Right forelimb (tissue), 1 donor: Measurements from ENCODE around the gene SDK1.

Experiments used
- DNase-seq: peaks from one replicate; pipeline ENCODE4 v3.0.0-alpha.2; 2018

The SDK1 gene

GRCh38 chr7:4026941-4027486 is 726.0 kb downstream of the SDK1 start:
- DNase-seq: no peak

- no peak for DNase-seq
Observed at GRCh38 chr7:4028221-4028620, 727.2 kb downstream of the SDK1 start.

DNA sequence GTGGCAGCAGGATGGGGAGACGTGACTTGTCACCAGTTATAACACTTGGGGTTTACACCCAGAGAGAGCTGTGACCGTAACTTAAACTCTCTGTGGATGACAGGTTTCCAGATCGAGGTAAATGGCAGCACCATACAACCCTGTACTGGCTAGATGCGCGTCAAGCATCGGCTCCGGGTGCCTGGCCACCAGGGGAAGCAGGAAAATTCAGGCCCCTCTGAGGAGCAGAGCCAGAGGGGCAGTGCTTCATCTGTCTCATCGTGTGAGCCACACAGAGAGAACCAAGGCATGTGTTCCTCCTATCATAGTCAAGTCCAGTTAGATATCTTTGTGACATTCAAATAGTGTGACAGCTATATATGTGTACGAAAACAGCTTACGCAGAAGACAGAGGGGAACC is 728.9 kb downstream of the SDK1 start:
- DNase-seq: no peak

DNA sequence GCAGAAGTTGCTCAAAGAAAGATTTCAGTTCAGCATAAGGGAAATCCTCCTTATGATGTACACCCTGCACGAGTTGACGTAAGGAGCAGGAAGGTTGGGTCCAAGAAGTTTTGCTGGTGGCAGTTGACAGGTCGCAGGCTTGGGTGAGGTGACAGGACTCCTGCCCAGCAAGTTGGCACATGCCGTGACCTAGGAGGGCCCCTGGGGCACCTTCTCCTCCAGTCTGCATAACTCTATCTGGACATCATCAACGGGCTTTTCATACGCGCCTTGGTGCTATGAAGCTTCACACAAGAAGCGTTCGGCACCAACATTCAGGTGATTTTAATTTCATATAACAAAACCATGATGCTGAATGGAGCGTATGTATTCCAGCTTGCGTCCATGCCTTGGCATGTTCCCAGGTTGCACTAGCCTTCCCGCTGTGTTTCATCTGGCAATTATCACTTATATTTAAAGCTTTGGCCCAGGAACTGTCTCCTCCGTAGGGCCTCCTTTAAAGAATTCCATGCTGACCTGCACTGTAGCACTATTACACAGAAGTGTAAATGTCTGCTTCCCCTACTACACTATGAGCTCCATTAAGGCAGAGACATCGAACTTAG is 729.4 kb downstream of the SDK1 start:
- DNase-seq: no peak

DNA sequence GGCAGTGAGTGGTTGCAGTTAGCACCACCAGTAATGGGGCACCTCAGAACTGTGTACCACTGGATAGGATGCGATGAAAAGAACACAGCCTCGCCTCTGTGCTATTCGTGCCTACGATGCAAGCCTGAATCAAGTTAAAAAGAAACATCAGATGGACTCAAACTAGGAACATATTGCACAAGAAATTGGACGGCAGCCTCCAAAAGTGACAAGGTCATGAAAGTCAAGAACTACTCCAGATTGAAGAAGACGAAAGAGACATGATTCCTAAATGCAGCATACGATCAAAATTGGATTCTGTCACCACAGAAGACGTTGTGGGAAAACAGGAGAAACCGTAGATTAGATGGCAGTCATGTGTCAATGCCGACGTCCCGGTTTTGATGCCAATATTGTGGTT is 732.9 kb downstream of the SDK1 start:
- no peak for DNase-seq

- DNase-seq: no peak
Observed at GRCh38 chr7:4037308-4037707, 736.3 kb downstream of the SDK1 start.

GRCh38 chr7:4037877-4038276 is 736.8 kb downstream of the SDK1 start:
- DNase-seq: no peak

GRCh38 chr7:4040109-4040928 is 739.3 kb downstream of the SDK1 start:
- no peak for DNase-seq

DNA sequence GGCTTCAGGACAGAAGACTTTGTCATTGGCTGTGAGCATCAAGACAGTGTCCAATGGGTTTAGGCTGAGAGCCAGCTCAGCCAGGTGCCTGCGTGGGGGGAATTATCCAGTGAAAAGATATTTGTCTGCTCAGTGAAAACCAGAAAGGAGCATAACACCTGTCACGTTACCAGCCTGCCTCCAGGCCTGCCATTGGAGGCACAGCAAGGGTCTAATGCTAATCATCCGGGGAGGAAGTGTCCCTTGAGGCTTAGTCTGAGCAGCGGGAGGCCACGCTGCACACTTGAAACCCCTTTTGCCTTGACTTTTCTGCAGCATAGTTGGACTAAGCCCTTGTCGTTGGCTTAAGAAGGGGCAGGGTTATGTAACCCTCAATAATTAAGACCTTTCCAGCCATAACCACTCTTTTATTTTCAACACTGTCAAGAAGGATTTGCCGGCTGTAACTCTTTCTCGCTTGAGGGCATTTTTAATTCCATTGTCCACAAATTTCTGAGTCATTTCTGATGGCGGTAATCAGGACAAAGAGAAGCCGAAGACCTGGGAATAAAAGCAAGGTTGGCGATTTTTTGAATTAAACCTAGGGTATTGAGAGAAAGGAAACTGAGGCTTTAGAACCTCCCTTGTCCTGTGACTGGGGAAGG is 741.5 kb downstream of the SDK1 start:
- no peak for DNase-seq

DNA sequence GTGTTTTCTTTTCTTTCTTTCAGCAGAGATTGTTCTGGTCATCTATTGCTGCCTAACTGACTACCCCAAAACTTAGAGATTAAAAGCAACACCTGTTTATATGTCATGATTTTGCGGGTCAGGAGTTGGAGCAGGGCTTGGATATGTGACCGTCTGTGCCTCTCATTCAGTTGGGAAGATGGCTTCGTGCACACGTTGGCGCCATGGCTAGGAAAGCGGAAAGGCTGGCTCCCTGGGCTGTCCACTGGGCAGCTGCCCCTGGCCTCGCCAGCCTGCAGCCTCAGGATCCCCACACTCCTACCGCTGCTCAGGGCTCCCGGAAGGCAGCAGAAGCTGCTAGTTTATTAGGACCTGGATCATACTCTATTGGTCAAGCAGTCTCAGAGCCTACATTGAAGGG is 742.9 kb downstream of the SDK1 start:
- DNase-seq: no peak

- no peak for DNase-seq
Observed at GRCh38 chr7:4045450-4045849, 744.4 kb downstream of the SDK1 start.

DNA sequence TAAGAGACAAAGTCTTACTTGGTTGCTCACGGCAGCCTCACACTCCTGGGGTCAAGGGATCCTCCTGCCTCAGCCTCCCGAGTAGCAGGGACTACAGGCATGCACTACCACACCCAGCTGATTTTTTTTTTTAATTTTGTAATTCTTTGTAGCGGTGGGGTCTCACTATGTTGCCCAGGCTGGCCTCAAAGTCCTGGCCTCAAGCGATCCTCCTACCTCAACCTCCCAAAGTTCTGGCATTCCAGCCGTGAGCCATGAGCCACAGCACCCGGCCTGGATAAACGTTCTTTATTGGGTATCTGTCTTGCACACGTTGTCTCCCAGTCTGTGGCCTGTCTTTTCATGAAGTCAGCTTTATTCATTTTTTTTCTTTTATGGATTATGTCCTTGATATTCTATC is 744.9 kb downstream of the SDK1 start:
- no peak for DNase-seq

DNA sequence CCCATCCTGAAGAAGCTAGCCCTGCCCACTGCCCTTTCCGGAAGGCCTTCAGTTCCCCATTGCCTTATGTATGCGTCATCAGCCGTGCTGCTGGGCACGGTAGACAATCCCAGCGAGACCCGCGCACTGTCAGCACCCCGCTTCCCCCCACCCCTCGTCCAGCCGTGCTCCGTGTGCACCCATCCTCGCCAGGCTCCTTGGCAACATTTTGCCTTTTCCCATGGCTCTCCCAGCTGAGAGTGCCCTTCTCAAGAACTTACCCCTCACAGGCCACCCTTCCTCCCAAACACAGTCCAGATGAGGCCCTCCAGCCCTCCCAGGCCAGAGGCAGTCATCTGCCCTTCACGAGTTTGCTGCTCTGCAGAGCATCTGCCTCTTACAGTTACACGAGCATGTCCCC is 747.3 kb downstream of the SDK1 start:
- no peak for DNase-seq

DNA sequence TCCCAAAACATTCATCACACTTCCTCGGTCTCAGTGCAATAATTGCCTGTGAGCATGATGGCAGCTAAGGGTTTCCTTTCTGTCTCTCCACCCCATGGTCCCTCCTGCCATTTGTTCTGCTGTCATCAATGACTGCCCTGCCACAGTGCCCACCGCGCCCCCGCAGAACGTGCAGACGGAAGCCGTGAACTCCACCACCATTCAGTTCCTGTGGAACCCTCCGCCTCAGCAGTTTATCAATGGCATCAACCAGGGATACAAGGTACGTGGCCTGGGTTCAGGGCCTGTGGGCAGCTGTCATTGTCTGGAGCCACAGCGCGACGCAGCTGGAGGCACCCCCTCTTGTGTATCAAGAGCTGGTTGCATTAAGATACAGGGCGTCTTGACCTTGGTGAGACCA is 748.1 kb downstream of the SDK1 start:
- DNase-seq: no peak

DNA sequence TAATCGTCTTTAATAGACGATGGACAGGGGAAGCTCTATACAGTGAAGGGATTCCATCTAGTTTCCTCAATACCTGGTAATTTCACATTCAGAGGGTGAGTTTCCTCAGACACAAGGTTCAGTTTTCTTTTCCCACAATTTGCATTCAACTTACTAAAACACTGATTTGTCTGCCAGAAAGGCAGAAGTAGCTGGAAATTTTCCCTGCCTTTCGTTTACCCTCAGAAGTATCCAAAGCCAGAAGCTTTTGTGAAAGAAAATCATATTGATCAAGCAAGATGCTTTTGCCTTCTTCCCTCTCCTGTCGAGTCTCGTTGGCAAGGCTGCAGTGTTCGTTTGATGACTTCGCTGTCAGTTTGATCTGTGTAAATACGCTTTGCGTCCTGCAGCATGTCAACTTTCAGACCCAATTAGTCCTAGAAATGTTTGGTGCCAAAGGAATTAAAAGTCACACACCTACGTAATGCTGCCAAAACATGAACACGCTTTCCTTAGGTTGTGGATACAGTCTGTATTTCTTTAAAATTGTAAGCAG is 749.1 kb downstream of the SDK1 start:
- DNase-seq: no peak

DNA sequence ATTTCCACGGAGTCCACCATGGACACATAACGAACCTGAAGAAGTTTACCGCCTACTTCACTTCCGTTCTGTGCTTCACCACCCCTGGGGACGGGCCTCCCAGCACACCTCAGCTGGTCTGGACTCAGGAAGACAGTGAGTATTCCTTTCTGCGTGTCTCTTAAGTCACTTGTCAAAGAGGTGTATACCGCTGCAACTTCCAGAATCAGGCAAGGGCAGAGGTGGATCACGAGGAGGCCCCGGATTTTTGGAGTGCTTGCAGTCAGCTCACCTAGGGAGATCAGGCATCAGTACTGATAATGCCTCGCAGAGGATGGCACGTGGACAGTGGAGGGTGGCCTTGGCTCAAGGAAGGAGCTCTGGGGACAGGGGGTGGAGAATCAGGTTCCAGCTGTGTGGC is 750.6 kb downstream of the SDK1 start:
- DNase-seq: no peak

DNA sequence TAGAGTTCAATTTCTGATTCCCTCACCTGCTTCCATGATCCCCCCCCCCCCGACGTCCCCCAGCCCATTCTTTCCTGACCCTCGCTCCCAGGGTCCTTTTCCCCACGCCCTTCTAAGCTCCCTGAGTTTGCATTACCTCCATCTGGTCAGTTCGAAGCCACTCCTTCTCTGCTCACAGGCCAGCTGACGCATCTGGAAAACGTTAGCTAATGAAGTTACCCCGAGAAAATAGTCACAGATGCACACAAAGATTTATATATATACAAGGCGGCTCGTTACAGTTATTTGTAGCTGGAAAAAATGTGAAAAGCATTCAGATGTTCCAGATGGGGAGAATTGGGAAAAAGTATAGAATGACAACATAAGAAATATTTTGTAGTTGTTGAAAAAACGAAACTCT is 751.1 kb downstream of the SDK1 start:
- peak; percentile 74 for DNase-seq

DNA sequence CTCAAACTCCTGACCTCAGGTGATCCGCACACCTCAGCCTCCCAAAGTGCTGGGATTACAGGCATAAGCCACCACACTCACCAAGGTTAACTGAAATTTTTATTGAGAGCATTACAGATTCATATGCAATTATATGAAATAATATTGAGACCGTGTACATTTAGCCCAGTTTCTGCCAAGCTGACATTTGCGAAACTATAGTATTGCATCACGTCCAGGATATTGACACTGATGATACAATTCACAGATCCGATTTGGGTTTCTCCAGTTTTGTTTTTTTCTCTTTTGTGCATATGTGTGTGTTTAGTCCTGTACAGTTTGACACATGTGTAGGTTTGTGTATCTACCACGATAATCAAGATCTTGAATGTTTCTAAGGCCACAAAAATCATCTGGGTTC is 753.1 kb downstream of the SDK1 start:
- DNase-seq: no peak

GRCh38 chr7:4056552-4057288 is 755.7 kb downstream of the SDK1 start:
- no peak for DNase-seq

DNA sequence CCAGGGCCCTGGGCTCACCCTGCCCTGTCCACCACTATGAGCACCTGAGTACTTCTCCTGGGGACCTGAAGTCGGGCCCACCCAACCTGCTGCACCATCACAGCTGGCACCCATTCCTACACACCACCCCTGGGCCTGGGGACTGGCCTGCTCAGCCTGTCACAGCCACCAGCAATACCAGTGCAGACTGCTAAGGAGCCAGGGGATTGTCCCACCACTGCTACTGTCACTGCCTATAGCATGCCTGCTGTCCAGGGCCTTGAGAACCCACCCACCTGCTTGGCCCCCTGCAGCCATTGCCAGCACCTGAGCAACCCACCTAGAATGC is 756.2 kb downstream of the SDK1 start:
- DNase-seq: no peak

DNA sequence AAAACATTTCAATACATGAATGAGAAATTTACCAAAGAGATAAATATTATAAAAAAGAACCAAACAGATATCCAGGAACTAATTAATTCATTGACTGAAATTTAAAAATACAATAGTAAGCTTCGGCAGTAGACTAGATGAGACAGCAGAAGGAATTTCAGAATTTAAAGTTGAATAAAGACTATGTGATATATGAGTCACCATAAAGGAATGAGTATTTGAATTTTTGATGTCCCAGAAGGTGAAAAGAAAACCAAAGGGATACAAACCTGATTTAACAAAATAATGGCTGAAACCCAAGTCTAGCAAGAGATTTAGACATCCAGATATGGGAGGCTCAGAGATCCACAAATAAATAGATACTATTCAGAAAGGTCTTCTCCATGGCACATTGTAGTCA is 757.1 kb downstream of the SDK1 start:
- no peak for DNase-seq

- DNase-seq: no peak
Observed at GRCh38 chr7:4065190-4065589, 764.1 kb downstream of the SDK1 start.

GRCh38 chr7:4066206-4066605 is 765.2 kb downstream of the SDK1 start:
- no peak for DNase-seq
